HEK293 (cell line): ENCODE data around the gene RNASEH2A.

ENCODE experiments used
- CTCF ChIA-PET: fragments of 350-600 bp; formaldehyde crosslinking; extraction: SDS; loops from one replicate; lab custom pipeline; 2021; ENCODE audit warnings: antibody characterized with exemption; lab: Yijun Ruan, JAX
- POLR2A ChIA-PET: fragments of 300-600 bp; formaldehyde crosslinking; extraction: SDS; loops from one replicate; lab custom pipeline; 2020; ENCODE audit warnings: antibody characterized with exemption, inconsistent platforms; lab: Yijun Ruan, JAX
- H3K27ac ChIP-seq: fragments of 200-500 bp; sonication (Bioruptor generic); 2 replicates; pipeline ENCODE4 v1.5.1; 2014; ENCODE audit warnings: low read depth, low read length, control low read depth, inconsistent platforms; ENCODE audit errors: extremely low read depth
- H3K36me3 ChIP-seq, 2 experiments: fragments of 200-500 bp in 1 of 2; sonication (Bioruptor generic) in 1 of 2; 1 replicate in 1 of 2; 2 replicates in 1 of 2; pipeline ENCODE4 v1.5.1; 2014 to 2017; ENCODE audit warnings: inconsistent platforms in 2 of 2, low read length in 2 of 2; ENCODE audit not compliant: control insufficient read depth in 2 of 2, insufficient read depth in 1 of 2
- H3K4me1 ChIP-seq: fragments of 200-500 bp; sonication (Bioruptor generic); 2 replicates; pipeline ENCODE4 v1.5.1; 2014; ENCODE audit warnings: mild to moderate bottlenecking, low read length, inconsistent platforms; ENCODE audit not compliant: control insufficient read depth, insufficient read depth
- H3K4me3 ChIP-seq: 2 replicates; pipeline ENCODE4 v1.5.1; 2011; ENCODE audit warnings: low read depth, mild to moderate bottlenecking, control low read depth, low read length, moderate library complexity
- H3K9me3 ChIP-seq: fragments of 200-500 bp; sonication (Bioruptor generic); 2 replicates; pipeline ENCODE4 v1.5.1; 2014; ENCODE audit warnings: low read depth, low read length, inconsistent platforms; ENCODE audit not compliant: control insufficient read depth, insufficient read depth
- BCL11B ChIP-seq: fragments of 450-650 bp; formaldehyde crosslinking; IDR thresholded peaks from 2 replicates; pipeline ENCODE4 v1.5.1; 2016; ENCODE audit warnings: low read depth, missing biosample characterization, missing genetic modification characterization
- REPIN1 ChIP-seq: fragments of 450-650 bp; formaldehyde crosslinking; IDR thresholded peaks from 2 replicates; pipeline ENCODE4 v1.5.1; 2017; ENCODE audit warnings: missing biosample characterization, missing genetic modification characterization, low read depth
- ZBTB17 ChIP-seq: fragments of 450-650 bp; formaldehyde crosslinking; IDR thresholded peaks from 2 replicates; pipeline ENCODE4 v1.5.1; 2016; ENCODE audit warnings: missing biosample characterization, missing genetic modification characterization
- ZBTB21 ChIP-seq: fragments of 450-650 bp; formaldehyde crosslinking; IDR thresholded peaks from 2 replicates; pipeline ENCODE4 v1.5.1; 2017; ENCODE audit warnings: missing biosample characterization, missing genetic modification characterization
- ZBTB7A ChIP-seq: fragments of 450-650 bp; formaldehyde crosslinking; IDR thresholded peaks from 2 replicates; pipeline ENCODE4 v1.5.1; 2016; ENCODE audit warnings: low read depth, missing biosample characterization, missing genetic modification characterization
- ZBTB8A ChIP-seq: fragments of 450-650 bp; formaldehyde crosslinking; IDR thresholded peaks from 2 replicates; pipeline ENCODE4 v1.5.1; 2016; ENCODE audit warnings: missing biosample characterization, missing genetic modification characterization
- ZFP3 ChIP-seq: fragments of 450-650 bp; formaldehyde crosslinking; IDR thresholded peaks from 2 replicates; pipeline ENCODE4 v1.5.1; 2016; ENCODE audit warnings: low read depth, missing biosample characterization, missing genetic modification characterization
- ZFP37 ChIP-seq: fragments of 450-650 bp; formaldehyde crosslinking; IDR thresholded peaks from 2 replicates; pipeline ENCODE4 v1.5.1; 2016; ENCODE audit warnings: missing biosample characterization, missing genetic modification characterization
- ZNF184 ChIP-seq: fragments of 450-650 bp; IDR thresholded peaks from 2 replicates; pipeline ENCODE4 v1.5.1; 2018; ENCODE audit warnings: missing biosample characterization, mild to moderate bottlenecking, missing genetic modification characterization
- ZNF19 ChIP-seq: fragments of 450-650 bp; formaldehyde crosslinking; IDR thresholded peaks from 2 replicates; pipeline ENCODE4; 2016; ENCODE audit warnings: missing biosample characterization, missing genetic modification characterization, low read depth
- ZNF24 ChIP-seq: fragments of 450-650 bp; formaldehyde crosslinking; IDR thresholded peaks from 2 replicates; pipeline ENCODE4 v1.5.1; 2016; ENCODE audit warnings: missing biosample characterization, missing genetic modification characterization
- ZNF335 ChIP-seq: fragments of 450-650 bp; formaldehyde crosslinking; conservative IDR thresholded peaks from 2 replicates; pipeline ENCODE4 v1.5.1; 2016; ENCODE audit warnings: missing biosample characterization, missing genetic modification characterization
- ZNF555 ChIP-seq: fragments of 450-650 bp; formaldehyde crosslinking; conservative IDR thresholded peaks from 2 replicates; pipeline ENCODE4 v1.5.1; 2017; ENCODE audit warnings: missing biosample characterization, mild to moderate bottlenecking, missing genetic modification characterization, inconsistent platforms
- ZNF660 ChIP-seq: fragments of 450-650 bp; IDR thresholded peaks from 2 replicates; pipeline ENCODE4 v1.5.1; 2018; ENCODE audit warnings: missing biosample characterization, mild to moderate bottlenecking, missing genetic modification characterization
- ZNF664 ChIP-seq: fragments of 450-650 bp; formaldehyde crosslinking; IDR thresholded peaks from 2 replicates; pipeline ENCODE4 v1.5.1; 2016; ENCODE audit warnings: missing biosample characterization, missing genetic modification characterization
- ZNF747 ChIP-seq: fragments of 450-650 bp; formaldehyde crosslinking; IDR thresholded peaks from 2 replicates; pipeline ENCODE4 v1.5.1; 2016; ENCODE audit warnings: missing biosample characterization, missing genetic modification characterization
- ZNF792 ChIP-seq: fragments of 450-650 bp; formaldehyde crosslinking; IDR thresholded peaks from 2 replicates; pipeline ENCODE4 v1.5.1; 2016; ENCODE audit warnings: missing biosample characterization, missing genetic modification characterization
- ZSCAN23 ChIP-seq: fragments of 450-650 bp; formaldehyde crosslinking; IDR thresholded peaks from 2 replicates; pipeline ENCODE4 v1.5.1; 2016; ENCODE audit warnings: missing biosample characterization, missing genetic modification characterization
- TF ChIP-seq, protein P1 (sequence below): fragments of 450-650 bp; formaldehyde crosslinking; IDR thresholded peaks from 2 replicates; pipeline ENCODE4 v1.5.1; 2016; ENCODE audit warnings: missing biosample characterization, missing genetic modification characterization
- TF ChIP-seq, protein P2 (sequence below): fragments of 450-650 bp; formaldehyde crosslinking; IDR thresholded peaks from 2 replicates; pipeline ENCODE4 v1.5.1; 2016; ENCODE audit warnings: missing biosample characterization, missing genetic modification characterization
- TF ChIP-seq, protein P3 (sequence below): fragments of 450-650 bp; formaldehyde crosslinking; IDR thresholded peaks from 2 replicates; pipeline ENCODE4 v1.5.1; 2016; ENCODE audit warnings: missing biosample characterization, missing genetic modification characterization
- TF ChIP-seq, protein P4 (sequence below): fragments of 450-650 bp; formaldehyde crosslinking; IDR thresholded peaks from 2 replicates; pipeline ENCODE4; 2016; ENCODE audit warnings: missing biosample characterization, missing genetic modification characterization
- TF ChIP-seq, protein P5 (sequence below): fragments of 450-650 bp; formaldehyde crosslinking; IDR thresholded peaks from 2 replicates; pipeline ENCODE4 v1.5.1; 2016; ENCODE audit warnings: missing biosample characterization, missing genetic modification characterization

RNASEH2A gene

DNA sequence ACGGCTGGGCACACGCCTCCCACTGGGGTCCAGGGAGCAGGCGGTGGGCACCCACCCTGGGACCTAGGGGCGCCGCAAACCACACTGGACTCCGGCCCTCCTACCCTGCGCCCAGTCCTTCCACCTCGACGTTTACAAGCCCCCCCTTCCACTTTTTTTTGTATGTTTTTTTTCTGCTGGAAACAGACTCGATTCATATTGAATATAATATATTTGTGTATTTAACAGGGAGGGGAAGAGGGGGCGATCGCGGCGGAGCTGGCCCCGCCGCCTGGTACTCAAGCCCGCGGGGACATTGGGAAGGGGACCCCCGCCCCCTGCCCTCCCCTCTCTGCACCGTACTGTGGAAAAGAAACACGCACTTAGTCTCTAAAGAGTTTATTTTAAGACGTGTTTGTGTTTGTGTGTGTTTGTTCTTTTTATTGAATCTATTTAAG, 13.5 kb upstream of the RNASEH2A start:
- ChIA-PET POLR2A (interaction anchor here (0.5 to 3.6 kb wide), 15 partner anchors 8 to 121 kb away, joined by 3 to 42 read pairs (median 7); partner anchors contain the start of genes DHPS, DNASE2, FBXW9 and PRDX2), CTCF (interaction anchor here (0.5 to 16.5 kb wide), 5 partner anchors 15 to 75 kb away, joined by 3 to 386 read pairs (median 3); partner anchors contain the start of gene HOOK2)
- H3K9me3 ChIP-seq: no peaks in the 10 kb centered on the region
- H3K4me3 ChIP-seq: peak overlapping the region; percentile 43
- peaks cover 21% of the 10 kb centered on the region for H3K4me1 ChIP-seq
- H3K36me3 ChIP-seq: peaks cover 5 to 6% of the 10 kb centered on the region in 2 experiments; a peak in 2 of 3 replicates
- H3K27ac ChIP-seq: peak overlapping the region; percentile 58; the same call in 1 of the 2 replicates
- no peak for TF ChIP-seq ZNF24 (tag by site-specific recombination)
- peak; percentile 24; the same call in 1 of the 2 replicates for TF ChIP-seq BCL11B (tag by site-specific recombination)
- peak; percentile 22; the same call in 1 of the 2 replicates for TF ChIP-seq ZFP37 (tag by site-specific recombination)
- no peak for TF ChIP-seq ZNF19 (tag by site-specific recombination)
- peak; percentile 85; the same call in 1 of the 2 replicates for TF ChIP-seq ZBTB7A
- TF ChIP-seq, protein P1, sequence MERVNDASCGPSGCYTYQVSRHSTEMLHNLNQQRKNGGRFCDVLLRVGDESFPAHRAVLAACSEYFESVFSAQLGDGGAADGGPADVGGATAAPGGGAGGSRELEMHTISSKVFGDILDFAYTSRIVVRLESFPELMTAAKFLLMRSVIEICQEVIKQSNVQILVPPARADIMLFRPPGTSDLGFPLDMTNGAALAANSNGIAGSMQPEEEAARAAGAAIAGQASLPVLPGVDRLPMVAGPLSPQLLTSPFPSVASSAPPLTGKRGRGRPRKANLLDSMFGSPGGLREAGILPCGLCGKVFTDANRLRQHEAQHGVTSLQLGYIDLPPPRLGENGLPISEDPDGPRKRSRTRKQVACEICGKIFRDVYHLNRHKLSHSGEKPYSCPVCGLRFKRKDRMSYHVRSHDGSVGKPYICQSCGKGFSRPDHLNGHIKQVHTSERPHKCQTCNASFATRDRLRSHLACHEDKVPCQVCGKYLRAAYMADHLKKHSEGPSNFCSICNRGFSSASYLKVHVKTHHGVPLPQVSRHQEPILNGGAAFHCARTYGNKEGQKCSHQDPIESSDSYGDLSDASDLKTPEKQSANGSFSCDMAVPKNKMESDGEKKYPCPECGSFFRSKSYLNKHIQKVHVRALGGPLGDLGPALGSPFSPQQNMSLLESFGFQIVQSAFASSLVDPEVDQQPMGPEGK: peak; percentile 80
- TF ChIP-seq ZNF555: no peak
- 0 out of 2 replicates have a peak, but pooled peaks have one; percentile 52 for TF ChIP-seq ZNF792
- peak; percentile 47; the same call in 1 of the 2 replicates for TF ChIP-seq ZBTB17 (tag by site-specific recombination)
- TF ChIP-seq, protein P2, sequence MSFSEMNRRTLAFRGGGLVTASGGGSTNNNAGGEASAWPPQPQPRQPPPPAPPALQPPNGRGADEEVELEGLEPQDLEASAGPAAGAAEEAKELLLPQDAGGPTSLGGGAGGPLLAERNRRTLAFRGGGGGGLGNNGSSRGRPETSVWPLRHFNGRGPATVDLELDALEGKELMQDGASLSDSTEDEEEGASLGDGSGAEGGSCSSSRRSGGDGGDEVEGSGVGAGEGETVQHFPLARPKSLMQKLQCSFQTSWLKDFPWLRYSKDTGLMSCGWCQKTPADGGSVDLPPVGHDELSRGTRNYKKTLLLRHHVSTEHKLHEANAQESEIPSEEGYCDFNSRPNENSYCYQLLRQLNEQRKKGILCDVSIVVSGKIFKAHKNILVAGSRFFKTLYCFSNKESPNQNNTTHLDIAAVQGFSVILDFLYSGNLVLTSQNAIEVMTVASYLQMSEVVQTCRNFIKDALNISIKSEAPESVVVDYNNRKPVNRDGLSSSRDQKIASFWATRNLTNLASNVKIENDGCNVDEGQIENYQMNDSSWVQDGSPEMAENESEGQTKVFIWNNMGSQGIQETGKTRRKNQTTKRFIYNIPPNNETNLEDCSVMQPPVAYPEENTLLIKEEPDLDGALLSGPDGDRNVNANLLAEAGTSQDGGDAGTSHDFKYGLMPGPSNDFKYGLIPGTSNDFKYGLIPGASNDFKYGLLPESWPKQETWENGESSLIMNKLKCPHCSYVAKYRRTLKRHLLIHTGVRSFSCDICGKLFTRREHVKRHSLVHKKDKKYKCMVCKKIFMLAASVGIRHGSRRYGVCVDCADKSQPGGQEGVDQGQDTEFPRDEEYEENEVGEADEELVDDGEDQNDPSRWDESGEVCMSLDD (tag by site-specific recombination): peak; percentile 67; the same call in 1 of the 2 replicates
- TF ChIP-seq, protein P3, sequence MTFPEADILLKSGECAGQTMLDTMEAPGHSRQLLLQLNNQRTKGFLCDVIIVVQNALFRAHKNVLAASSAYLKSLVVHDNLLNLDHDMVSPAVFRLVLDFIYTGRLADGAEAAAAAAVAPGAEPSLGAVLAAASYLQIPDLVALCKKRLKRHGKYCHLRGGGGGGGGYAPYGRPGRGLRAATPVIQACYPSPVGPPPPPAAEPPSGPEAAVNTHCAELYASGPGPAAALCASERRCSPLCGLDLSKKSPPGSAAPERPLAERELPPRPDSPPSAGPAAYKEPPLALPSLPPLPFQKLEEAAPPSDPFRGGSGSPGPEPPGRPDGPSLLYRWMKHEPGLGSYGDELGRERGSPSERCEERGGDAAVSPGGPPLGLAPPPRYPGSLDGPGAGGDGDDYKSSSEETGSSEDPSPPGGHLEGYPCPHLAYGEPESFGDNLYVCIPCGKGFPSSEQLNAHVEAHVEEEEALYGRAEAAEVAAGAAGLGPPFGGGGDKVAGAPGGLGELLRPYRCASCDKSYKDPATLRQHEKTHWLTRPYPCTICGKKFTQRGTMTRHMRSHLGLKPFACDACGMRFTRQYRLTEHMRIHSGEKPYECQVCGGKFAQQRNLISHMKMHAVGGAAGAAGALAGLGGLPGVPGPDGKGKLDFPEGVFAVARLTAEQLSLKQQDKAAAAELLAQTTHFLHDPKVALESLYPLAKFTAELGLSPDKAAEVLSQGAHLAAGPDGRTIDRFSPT (tag by site-specific recombination): peak; percentile 80
- 0 out of 2 replicates have a peak, but pooled peaks have one; percentile 24 for TF ChIP-seq ZBTB21
- 0 out of 2 replicates have a peak, but pooled peaks have one; percentile 8 for TF ChIP-seq ZNF660 (tag by site-specific recombination)

DNA sequence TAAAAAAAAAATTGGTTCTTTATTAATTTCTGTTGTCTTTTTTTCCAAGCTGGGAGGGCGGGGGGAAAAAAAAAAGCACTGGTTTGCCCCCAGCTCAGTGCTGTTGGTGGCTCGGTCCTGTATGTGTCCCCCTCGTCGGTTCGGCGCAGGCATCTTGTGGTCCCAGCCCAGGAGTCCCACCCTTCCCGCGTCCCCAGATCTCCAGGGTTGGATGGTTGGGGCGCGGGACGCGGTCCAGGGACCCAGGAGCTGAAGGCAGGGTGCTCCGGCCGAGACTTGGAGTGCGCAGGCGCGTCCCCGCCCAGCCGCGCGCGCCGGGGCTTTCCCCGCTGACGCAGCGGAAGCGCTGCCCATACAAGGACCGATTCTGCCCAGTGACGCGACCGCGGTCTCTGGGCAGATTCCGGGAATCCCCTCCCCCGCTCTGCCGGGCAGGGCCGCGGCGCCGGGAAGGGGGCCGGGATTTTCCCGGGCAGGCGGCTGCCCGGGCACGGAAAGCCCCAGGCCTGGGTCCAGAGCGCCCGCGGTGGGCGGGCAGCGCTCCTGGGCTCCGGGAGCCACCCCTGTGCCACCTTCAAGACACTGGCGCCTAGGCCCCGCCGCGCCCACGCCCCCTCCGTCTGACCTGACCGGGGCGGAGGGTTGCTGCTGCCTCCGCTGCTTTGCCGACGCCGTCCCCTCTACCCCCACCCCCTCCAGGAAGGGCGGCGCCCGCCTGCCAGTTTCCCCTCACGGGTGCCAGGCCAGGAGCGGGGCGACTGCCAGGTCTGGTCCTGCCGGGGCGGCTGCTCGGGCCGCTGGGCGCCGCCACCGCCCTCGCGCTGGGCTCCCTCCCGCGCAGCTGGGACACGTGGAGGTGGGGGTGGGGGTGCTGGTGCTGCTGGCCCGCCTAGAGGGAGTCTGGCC, 12.8 kb upstream of the RNASEH2A start:
- POLR2A ChIA-PET: interaction anchor here (0.5 to 3.6 kb wide), 14 partner anchors 10 to 122 kb away, joined by 3 to 42 read pairs (median 4); partner anchors contain the start of genes DNASE2, FBXW9, HOOK2 and RNASEH2A
- Histone ChIP-seq H3K4me3 (peak overlapping the region; percentile 43), H3K9me3 (no peaks in the 10 kb centered on the region)
- TF ChIP-seq ZSCAN23 (tag by site-specific recombination) (no peak), ZNF664 (tag by site-specific recombination) (no peak), REPIN1 (tag by site-specific recombination) (no peak; the same call in 1 of the 2 replicates), ZNF747 (tag by site-specific recombination) (no peak), ZBTB8A (peak; percentile 75; the same call in 1 of the 2 replicates), ZNF184 (tag by site-specific recombination) (0 out of 2 replicates have a peak, but pooled peaks have one; percentile 8), ZFP3 (tag by site-specific recombination) (no peak), ZBTB21 (peak; percentile 46; the same call in 1 of the 2 replicates), ZNF335 (tag by site-specific recombination) (peak; percentile 88)
- TF ChIP-seq, protein P4, sequence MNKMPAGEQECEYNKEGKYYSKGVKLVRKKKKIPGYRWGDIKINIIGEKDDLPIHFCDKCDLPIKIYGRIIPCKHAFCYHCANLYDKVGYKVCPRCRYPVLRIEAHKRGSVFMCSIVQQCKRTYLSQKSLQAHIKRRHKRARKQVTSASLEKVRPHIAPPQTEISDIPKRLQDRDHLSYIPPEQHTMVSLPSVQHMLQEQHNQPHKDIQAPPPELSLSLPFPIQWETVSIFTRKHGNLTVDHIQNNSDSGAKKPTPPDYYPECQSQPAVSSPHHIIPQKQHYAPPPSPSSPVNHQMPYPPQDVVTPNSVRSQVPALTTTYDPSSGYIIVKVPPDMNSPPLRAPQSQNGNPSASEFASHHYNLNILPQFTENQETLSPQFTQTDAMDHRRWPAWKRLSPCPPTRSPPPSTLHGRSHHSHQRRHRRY (tag by site-specific recombination): no peak
- TF ChIP-seq, protein P5, sequence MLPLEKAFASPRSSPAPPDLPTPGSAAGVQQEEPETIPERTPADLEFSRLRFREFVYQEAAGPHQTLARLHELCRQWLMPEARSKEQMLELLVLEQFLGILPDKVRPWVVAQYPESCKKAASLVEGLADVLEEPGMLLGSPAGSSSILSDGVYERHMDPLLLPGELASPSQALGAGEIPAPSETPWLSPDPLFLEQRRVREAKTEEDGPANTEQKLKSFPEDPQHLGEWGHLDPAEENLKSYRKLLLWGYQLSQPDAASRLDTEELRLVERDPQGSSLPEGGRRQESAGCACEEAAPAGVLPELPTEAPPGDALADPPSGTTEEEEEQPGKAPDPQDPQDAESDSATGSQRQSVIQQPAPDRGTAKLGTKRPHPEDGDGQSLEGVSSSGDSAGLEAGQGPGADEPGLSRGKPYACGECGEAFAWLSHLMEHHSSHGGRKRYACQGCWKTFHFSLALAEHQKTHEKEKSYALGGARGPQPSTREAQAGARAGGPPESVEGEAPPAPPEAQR: no peak

More for the DNA sequence above, 12.8 kb upstream of the RNASEH2A start:
- CTCF ChIA-PET: interaction anchor here (0.5 to 16.5 kb wide), 6 partner anchors 16 to 125 kb away, joined by 3 to 386 read pairs (median 4); partner anchors contain the start of gene HOOK2
- peaks cover 19% of the 10 kb centered on the region for H3K4me1 ChIP-seq
- H3K36me3 ChIP-seq: peaks cover 6 to 8% of the 10 kb centered on the region in 2 experiments; a peak in 2 of 3 replicates
- H3K27ac ChIP-seq: no peak overlapping the region; the same call in 1 of the 2 replicates
